ENCODE measurements around the gene GNMT. TPM values are rescaled to one million over a fixed set of nuclear protein-coding genes. Genes with fewer than 3 reads are reported as not detected.
A peak's percentile ranks its signal among the peaks of the same experiment; 100 is the strongest.

The GNMT gene
- total and polyA plus RNA-seq, 9 of the 15 experiments (the other 6 are each of a cell fraction or from before 2014, with no cell fraction given), result 0.11 to 0.29 (median 0.15) TPM; not detected in 6

DNA sequence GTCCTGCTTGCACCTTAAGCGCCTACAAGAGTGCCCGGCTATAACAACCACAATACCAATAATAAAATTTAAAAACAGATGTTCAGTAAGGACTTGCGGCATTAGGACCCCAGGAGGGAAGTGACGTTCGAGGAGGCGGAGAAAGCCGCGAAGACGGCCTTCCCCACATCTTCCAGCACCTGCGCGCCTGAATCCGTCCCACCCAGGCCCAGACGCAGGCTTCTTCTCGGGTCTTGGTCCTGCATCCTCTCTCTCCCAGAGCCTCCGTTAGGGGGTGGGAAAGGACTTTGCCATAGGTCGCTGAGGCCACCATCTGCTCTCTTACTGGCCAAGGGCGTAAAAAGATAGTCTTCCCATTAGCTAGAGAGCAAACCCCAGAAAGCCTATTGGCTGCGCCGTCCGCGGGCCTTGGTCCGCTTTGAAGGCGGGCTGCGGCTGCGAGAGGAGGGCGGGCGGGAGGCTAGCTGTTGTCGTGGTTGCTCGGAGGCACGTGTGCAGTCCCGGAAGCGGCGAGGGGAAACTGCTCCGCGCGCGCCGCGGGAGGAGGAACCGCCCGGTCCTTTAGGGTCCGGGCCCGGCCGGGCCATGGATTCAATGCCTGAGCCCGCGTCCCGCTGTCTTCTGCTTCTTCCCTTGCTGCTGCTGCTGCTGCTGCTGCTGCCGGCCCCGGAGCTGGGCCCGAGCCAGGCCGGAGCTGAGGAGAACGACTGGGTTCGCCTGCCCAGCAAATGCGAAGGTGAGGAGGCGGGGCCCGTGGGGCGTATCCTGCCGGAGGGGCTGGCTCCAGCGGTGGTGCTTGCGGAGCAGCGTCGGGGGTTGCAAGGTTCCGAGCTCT is 31.4 kb upstream of the GNMT start, which contains the start of gene CNPY3 (continued):
- TF ChIP-seq, protein P1, sequence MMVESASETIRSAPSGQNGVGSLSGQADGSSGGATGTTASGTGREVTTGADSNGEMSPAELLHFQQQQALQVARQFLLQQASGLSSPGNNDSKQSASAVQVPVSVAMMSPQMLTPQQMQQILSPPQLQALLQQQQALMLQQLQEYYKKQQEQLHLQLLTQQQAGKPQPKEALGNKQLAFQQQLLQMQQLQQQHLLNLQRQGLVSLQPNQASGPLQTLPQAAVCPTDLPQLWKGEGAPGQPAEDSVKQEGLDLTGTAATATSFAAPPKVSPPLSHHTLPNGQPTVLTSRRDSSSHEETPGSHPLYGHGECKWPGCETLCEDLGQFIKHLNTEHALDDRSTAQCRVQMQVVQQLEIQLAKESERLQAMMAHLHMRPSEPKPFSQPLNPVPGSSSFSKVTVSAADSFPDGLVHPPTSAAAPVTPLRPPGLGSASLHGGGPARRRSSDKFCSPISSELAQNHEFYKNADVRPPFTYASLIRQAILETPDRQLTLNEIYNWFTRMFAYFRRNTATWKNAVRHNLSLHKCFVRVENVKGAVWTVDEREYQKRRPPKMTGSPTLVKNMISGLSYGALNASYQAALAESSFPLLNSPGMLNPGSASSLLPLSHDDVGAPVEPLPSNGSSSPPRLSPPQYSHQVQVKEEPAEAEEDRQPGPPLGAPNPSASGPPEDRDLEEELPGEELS (CRISPR knock-in tag; IDR thresholded peaks at IDR 0.05; ENCODE audit: borderline replicate concordance), result 0 out of 2 replicates have a peak, but pooled peaks have one; percentile 23
- TF ChIP-seq, protein P2, sequence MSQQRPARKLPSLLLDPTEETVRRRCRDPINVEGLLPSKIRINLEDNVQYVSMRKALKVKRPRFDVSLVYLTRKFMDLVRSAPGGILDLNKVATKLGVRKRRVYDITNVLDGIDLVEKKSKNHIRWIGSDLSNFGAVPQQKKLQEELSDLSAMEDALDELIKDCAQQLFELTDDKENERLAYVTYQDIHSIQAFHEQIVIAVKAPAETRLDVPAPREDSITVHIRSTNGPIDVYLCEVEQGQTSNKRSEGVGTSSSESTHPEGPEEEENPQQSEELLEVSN (IDR thresholded peaks at IDR 0.05; ENCODE audit: borderline replicate concordance in 1 of 2, extremely low read depth in 1 of 2, insufficient read depth in 1 of 2, insufficient read length in 1 of 2, low read depth in 1 of 2, low read length in 1 of 2, poor library complexity in 1 of 2, severe bottlenecking in 1 of 2), result peak; percentile 99
- TF ChIP-seq, protein P3, sequence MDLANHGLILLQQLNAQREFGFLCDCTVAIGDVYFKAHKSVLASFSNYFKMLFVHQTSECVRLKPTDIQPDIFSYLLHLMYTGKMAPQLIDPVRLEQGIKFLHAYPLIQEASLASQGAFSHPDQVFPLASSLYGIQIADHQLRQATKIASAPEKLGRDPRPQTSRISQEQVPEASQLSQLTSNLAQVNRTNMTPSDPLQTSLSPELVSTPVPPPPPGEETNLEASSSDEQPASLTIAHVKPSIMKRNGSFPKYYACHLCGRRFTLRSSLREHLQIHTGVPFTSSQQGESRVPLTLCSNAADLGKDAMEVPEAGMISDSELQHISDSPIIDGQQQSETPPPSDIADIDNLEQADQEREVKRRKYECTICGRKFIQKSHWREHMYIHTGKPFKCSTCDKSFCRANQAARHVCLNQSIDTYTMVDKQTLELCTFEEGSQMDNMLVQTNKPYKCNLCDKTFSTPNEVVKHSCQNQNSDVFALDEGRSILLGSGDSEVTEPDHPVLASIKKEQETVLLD (IDR thresholded peaks at IDR 0.05), result peak; percentile 33; the same call in 1 of the 2 replicates
- TF ChIP-seq, protein P4, sequence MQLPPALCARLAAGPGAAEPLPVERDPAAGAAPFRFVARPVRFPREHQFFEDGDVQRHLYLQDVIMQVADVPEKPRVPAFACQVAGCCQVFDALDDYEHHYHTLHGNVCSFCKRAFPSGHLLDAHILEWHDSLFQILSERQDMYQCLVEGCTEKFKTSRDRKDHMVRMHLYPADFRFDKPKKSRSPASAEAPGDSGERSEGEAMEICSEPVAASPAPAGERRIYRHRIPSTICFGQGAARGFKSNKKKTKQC (CRISPR knock-in tag; IDR thresholded peaks at IDR 0.05), result peak; percentile 91; the same call in 1 of the 2 replicates
- TF ChIP-seq NEUROD1 (IDR thresholded peaks at IDR 0.05; ENCODE audit: borderline replicate concordance, low read depth, low read length, partially characterized antibody) (peak; percentile 98), COPS2 (conservative IDR thresholded peaks at IDR 0.05) (no peak), RB1 (IDR thresholded peaks at IDR 0.05; ENCODE audit: low read depth) (peak; percentile 87), KDM2B (CRISPR knock-in tag; IDR thresholded peaks at IDR 0.05) (no peak), ZFX (CRISPR knock-in tag; IDR thresholded peaks at IDR 0.05) (peak; percentile 93), PCBP1 (IDR thresholded peaks at IDR 0.05; ENCODE audit: low read depth, low read length, poor library complexity, severe bottlenecking) (peak; percentile 67), ZBTB1 (CRISPR knock-in tag; IDR thresholded peaks at IDR 0.05; ENCODE audit: borderline replicate concordance, low read depth) (no peak; the same call in 1 of the 2 replicates), BRF1 (IDR thresholded peaks at IDR 0.05; ENCODE audit: borderline replicate concordance, extremely low read depth, insufficient read length) (no peak)
- TF ChIP-seq, protein P5, sequence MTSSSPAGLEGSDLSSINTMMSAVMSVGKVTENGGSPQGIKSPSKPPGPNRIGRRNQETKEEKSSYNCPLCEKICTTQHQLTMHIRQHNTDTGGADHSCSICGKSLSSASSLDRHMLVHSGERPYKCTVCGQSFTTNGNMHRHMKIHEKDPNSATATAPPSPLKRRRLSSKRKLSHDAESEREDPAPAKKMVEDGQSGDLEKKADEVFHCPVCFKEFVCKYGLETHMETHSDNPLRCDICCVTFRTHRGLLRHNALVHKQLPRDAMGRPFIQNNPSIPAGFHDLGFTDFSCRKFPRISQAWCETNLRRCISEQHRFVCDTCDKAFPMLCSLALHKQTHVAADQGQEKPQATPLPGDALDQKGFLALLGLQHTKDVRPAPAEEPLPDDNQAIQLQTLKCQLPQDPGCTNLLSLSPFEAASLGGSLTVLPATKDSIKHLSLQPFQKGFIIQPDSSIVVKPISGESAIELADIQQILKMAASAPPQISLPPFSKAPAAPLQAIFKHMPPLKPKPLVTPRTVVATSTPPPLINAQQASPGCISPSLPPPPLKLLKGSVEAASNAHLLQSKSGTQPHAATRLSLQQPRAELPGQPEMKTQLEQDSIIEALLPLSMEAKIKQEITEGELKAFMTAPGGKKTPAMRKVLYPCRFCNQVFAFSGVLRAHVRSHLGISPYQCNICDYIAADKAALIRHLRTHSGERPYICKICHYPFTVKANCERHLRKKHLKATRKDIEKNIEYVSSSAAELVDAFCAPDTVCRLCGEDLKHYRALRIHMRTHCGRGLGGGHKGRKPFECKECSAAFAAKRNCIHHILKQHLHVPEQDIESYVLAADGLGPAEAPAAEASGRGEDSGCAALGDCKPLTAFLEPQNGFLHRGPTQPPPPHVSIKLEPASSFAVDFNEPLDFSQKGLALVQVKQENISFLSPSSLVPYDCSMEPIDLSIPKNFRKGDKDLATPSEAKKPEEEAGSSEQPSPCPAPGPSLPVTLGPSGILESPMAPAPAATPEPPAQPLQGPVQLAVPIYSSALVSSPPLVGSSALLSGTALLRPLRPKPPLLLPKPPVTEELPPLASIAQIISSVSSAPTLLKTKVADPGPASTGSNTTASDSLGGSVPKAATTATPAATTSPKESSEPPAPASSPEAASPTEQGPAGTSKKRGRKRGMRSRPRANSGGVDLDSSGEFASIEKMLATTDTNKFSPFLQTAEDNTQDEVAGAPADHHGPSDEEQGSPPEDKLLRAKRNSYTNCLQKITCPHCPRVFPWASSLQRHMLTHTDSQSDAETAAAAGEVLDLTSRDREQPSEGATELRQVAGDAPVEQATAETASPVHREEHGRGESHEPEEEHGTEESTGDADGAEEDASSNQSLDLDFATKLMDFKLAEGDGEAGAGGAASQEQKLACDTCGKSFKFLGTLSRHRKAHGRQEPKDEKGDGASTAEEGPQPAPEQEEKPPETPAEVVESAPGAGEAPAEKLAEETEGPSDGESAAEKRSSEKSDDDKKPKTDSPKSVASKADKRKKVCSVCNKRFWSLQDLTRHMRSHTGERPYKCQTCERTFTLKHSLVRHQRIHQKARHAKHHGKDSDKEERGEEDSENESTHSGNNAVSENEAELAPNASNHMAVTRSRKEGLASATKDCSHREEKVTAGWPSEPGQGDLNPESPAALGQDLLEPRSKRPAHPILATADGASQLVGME (CRISPR knock-in tag; IDR thresholded peaks at IDR 0.05), result 0 out of 2 replicates have a peak, but pooled peaks have one; percentile 23

Measured in K562 (cell line).